HG03064 (cell line): ENCODE measurements around the gene PPFIA1.
"Not testable (repeated sequence)": the region's sequence is repeated elsewhere in the genome, so short reads cannot be mapped to it uniquely, and the experiment has no call there.

Source experiments
- ATAC-seq: cut with Tn5 transposase; IDR thresholded peaks from one replicate; pipeline ENCODE4 v1.9.1; 2021; ENCODE audit warnings: low read depth; ENCODE audit not compliant: unreplicated experiment

The PPFIA1 gene

DNA sequence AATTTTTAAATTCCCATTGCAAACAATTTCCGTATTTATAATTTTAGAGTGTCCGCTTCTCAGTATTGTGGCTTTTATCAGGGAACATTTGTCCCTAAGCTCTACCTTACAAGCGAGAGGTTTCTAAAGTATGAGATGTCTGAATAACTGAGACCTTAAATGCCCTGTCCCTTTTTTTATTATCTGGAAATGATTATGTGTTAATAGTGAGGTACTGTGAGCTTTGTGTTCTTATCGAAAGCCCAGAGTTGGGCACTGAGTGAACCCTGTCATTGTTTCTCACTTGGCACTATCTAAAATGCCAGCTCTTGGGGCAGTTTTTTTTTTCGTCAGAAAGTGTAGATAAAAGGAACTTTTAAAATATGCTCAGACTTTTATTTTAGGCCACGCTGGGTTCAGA, 137.3 kb downstream of the PPFIA1 start:
- ATAC-seq, result no peak

DNA sequence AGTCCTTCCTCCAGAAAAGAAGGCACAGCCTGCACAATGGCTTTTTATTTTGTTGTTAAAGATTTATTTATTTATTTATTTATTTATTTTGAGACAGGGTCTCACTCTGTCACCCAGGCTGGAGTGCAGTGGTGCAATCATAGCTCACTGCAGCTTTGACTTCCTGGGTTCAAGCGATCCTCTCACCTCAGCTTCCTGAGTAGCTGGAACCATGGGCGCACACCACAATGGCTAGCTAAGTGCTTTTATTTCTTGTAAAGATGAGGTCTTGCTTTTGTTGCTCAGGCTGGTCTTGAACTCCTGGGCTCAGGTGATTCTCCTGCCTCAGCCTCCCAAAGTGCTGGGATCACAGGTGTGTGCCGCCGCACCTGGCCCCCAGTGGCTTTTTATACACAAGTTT, 137.8 kb downstream of the PPFIA1 start:
- not testable (repeated sequence) for ATAC-seq

DNA sequence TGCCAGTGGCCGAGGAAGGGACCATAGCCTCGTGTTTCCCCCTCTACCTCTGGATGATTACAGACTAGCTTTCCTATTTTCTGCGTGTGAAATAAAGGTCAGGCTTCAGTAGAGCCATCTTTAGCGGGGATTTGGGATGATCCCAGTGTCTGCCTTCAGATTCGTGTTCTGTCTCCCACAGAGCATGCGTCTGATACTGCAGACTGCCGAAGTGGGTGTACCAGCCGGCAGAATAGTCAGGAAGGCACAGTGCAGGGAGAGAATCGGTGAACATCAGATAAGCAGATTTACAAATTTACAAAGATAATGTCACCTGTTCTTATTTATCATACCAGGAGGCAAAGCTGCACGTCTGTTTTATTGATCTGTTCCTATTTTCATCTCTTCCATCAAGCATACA, 138.9 kb downstream of the PPFIA1 start:
- ATAC-seq, result no peak

DNA sequence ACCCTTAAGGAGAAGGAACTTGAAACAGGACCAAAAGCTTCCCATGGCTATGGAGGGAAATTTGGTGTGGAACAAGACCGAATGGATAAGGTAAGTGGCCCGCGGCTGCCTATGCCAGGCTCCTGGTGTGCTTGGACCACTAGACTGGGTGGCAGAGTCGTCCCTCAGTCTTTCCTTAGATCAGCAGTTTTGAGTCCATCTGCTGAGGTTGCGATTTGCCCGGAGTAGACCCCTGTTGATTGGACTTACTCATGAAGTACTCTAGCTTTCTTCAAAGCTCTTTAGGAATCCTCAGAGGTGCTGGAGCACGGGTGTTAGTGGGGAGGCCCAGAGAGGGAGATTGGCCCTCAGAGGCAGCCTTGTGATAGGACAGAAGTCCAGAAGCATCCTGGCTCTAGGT, 139.4 kb downstream of the PPFIA1 start:
- no peak for ATAC-seq

DNA sequence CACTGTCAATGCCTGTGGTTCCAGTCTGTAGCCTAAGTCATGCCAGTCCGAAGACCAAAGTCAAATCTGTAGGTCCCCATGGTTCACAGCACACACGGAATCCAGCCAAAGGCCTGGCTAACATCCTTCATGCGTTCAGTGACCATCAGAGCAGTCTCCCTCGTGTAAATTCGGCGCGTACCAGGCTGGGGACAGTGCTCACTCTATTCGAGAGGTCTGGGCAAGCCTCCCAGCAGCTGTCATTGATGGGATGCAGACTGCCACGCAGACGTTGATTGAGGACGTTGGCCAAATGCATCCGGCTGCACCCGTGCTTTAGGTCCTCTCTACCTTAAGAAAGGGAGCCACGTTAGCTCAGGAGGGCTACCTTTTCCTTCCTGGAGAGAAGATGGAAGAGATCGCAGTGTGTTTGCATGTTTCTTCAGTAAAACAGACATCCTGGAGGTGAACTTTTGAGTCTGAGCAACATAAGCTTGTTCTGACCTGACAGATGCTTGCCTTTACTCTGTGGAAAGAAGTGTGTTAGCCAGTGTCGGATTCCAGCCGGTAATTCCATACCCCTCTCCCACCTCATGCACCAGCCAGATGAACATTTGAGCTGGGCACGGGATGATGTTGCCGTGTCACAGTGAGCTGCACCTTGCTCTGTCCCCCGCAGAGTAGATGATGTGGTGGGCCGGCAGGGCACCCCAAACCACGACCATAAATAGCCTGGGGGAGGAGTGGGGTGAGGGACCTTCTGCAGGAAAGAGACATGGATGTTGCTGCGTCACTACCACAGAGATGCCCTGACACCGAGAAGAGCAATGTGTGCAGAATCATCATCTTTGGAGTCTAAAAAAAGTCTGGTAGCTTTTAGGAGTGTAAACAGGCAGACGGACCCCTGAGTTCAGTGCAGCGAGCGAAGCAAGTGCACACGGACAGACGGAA, 140.1 kb downstream of the PPFIA1 start:
- ATAC-seq, result no peak

DNA sequence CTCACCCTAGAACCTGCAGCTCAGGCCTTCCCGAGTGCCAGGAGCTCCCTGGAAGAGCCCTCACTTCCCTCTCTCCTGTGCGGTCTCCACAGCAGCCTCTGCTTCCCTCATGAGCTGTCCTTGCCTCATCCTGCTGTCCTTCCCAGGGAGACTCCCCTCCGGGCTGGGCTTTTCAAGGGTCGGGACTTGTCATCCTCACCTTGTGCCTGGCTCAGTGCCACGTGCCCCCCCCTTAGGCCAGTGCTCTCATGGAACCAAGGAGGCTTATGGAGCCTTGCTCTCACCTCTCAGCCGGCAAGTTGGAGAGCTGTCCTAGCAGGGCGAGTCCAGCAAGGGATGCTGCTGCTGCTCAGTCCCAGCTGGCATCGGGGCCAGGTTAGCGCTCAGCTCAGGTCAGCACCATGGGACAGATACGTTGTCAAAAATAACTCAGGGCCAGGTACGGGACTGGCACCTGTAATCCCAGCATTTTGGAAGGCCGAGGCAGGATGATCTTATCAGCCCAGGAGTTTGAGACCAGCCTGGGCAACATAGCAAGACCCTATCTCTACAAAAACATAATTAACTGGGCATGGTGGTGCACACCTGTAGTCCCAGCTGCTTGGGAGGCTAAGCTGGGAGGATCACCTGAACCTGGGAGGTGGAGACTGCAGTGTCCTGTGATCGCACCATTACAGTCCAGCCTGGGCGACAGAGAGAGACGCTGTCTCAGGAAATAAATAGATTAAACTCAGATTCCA, 141.4 kb downstream of the PPFIA1 start:
- no peak for ATAC-seq

DNA sequence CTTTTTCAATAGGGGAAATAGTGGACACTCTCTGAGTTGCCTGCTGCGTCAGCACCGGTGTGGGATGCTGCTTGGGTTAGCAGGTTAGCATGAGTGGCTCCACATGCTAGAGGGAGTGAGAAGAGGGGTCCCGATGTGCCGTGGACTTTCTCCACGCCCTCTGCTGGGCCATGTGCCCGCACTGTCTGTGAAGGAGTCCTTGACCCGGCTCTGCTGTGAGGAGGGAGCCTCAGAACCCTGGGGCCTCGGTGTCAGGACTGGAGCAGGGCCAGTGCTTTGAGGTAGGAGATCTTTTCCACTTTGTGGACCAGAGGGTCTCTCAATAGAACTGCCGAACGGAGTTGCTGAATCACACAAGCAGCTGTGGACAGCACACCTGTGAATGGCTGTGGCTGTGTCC, 142.7 kb downstream of the PPFIA1 start:
- no peak for ATAC-seq

DNA sequence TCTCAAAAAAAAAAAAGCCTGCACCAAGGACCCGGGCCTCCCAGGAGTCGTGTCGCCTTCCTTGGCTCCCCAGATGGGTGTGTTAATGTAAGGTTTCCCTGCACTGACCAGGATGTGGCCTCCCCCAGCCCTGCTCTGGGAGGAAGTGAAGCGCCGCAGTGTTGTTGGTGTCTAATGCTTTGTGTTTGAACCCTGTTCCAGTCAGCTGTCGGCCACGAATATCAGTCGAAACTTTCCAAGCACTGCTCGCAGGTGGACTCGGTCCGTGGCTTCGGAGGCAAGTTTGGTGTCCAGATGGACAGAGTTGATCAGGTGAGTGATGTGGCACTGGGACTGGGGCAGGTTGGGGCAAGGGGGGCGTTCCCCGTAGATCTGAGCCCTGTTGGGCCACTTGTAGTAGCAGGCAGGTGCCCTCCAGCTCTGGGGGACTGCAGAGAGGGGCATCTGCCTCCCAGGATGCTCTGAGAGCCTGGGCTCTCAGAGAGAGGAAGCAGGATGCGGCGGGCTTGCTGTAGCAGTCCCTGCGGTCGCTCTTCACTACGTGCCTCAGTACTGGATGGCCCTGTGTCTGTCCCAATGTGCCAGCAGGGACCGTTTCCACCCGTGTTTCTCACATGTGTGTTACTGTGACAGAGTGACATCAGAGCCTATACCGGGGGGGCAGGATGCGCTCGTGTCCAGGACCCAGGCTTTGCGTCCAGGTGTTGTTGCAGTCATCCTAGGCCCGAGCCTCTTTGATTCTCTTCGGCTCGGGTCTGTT, 144.0 kb downstream of the PPFIA1 start:
- no peak for ATAC-seq

DNA sequence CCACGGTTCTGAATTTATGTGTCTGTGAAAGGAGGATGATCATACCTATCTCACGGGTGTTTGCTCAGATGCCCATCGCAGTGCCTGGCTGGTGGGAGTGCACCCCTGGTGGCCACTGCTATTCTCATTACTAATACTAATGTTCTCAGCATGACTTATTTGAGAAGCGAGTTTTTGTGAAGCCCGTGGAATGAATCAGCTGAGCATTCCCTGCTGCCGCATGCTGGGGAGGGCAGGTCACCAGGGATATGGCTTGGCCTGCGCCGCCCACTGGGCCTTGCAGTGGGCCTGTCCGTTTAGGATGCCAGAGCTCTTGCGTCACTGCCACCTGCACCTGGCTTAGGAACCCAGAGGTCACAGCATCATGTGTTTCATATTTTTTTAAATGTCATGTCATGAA, 144.7 kb downstream of the PPFIA1 start:
- ATAC-seq, result no peak

DNA sequence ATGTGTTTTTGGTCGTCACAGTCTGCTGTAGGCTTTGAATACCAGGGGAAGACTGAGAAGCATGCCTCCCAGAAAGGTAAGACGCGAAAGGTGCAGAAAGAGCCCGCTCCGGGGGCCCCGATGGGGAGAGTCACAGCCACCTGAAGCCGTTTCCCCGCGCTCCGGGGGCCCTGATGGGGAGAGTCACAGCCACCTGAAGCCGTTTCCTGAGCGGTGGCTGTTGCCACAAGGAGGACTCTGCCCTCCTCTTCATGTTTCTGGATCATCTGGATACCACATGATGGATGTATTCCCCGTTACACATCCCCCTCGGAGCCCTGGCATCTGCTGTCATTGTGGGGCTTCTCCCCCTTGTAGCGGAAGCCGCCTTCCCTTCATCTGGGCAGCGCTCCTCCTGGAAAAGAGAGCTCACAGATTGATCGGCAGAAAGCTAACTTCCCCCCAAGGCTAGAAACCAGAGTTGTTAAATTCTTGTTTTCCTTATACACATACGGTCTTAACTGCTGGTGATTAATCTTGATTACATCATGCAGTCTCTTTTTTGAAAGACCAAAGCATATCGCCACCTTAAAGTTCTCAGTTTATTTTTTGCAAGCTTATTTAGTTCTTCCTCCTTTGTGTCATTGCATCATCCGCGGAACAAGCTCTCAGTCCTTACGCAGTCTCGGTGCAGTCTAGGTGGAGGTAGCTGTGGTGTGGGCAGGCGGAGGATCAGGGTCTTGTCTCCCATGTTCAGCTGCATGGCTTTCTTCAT, 145.3 kb downstream of the PPFIA1 start:
- no peak for ATAC-seq

DNA sequence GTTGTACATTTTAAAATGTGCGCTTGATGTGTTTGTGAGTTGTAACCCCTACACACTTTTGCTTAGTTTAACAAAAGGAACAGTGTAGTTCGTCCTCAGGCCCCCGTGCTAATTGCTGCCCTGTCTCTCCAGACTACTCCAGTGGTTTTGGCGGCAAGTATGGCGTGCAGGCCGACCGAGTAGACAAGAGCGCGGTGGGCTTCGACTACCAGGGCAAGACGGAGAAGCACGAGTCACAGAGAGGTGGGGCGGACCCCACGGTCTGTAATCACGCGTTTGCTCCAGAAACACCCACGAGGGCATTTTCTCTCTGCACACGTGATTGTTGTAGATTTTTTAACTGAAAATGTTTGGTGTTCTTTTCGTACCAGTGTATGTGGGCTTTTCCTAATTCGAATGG, 146.4 kb downstream of the PPFIA1 start:
- no peak for ATAC-seq

DNA sequence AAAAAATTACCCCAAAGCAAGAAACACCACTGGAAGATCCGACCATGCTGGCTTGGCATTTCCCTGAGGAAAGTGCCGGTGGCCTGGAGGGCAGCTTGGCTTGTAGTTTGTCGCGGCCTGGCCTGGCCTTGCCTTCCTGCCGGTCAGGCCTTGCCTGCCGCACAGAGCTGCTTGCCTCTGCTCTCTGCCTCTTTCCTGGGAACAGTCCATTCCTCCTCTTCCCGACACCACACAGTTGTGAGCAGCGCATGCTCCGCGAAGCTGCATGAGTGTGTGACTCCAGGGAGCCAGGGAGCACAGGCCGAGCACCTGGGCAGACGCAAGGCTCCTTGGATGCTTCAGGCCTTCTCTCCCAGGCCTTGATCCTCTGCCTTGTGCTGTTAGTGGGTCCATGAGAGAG, 147.6 kb downstream of the PPFIA1 start:
- ATAC-seq, result no peak

DNA sequence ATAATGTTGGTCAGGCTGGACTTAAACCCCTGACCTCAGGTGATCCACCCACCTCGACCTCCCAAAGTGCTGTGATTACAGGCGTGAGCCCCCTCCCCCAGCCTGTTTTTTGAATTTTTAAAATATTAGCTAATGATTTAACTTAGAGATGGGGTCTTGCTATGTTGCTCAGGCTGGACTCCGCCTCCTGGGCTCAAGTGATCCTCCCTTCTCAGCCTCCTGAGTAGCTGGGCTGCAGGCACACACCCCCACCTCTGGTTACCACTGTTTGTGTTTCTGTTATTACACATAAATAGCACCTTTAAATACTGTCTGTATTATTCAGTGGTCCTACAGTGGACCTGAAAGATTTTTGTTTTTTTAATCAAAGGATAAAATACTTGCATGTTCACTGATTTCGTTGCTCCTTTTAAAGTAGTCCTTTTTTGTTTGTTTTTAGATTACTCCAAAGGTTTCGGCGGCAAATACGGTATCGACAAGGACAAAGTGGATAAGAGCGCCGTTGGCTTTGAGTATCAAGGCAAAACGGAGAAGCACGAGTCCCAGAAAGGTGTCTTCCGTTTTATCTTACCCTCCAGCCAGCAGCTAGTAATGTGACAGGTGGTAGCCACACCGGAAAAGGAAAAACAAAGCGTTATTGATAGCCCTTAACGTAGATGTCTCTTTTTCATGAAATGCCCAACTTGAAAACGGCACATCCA, 149.0 kb downstream of the PPFIA1 start:
- ATAC-seq, result no peak

DNA sequence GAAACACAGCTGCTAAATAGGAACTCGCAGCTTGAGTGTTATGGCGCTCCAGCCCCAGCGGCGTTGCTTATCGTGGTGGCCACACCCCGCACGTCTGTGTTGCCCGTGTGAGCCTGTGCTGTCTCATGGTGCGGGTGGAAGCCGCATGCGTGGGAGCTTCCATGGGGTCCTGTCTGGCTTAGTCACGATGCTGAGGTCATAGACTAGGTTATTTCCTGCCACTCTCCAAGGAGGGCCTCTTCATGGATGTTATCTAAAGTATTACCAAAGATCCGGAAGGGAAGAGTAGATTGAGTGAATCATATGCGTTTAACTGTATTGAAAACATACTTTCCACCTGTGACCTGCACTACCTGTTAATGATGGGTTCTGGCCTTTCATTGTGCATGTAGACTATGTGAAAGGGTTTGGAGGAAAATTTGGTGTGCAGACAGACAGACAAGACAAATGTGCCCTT, 149.5 kb downstream of the PPFIA1 start:
- ATAC-seq, result no peak

DNA sequence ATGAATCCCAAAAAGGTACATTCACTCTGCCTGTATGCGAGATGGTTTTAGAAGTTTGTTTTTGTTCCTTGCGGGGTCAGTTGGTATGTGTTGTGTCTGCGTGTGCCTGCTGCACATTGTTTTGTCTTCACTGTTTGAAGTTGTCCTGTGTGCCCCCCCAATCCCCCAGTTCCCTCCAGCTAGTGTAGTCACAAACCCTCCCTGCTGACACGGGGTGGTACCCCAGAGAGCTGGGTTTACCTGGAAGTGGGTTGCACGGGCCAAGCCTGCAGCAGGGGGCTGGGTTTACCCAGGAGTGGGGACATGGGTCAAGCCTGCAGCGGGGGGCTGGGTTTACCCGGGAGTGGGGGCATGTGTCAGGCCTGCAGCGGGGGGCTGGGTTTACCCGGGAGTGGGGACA, 150.0 kb downstream of the PPFIA1 start:
- no peak for ATAC-seq

DNA sequence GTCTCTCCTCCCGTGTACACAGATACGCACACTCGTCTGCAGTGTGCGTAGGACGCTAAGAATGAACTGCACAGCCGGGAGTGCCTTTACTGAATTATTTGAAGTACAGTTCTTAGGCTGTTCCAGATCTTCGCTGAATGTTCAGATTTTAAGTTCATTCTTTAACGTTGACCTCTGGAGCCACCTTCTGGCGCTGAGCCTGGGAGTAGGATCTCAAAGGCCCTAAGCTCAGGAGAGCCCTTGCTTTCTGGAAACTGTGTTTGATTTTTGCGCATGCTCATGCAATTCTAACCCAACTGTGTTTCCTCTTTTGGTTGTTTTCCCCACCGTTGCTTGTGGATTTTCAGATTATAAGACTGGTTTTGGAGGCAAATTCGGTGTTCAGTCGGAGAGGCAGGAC, 150.6 kb downstream of the PPFIA1 start:
- no peak for ATAC-seq

DNA sequence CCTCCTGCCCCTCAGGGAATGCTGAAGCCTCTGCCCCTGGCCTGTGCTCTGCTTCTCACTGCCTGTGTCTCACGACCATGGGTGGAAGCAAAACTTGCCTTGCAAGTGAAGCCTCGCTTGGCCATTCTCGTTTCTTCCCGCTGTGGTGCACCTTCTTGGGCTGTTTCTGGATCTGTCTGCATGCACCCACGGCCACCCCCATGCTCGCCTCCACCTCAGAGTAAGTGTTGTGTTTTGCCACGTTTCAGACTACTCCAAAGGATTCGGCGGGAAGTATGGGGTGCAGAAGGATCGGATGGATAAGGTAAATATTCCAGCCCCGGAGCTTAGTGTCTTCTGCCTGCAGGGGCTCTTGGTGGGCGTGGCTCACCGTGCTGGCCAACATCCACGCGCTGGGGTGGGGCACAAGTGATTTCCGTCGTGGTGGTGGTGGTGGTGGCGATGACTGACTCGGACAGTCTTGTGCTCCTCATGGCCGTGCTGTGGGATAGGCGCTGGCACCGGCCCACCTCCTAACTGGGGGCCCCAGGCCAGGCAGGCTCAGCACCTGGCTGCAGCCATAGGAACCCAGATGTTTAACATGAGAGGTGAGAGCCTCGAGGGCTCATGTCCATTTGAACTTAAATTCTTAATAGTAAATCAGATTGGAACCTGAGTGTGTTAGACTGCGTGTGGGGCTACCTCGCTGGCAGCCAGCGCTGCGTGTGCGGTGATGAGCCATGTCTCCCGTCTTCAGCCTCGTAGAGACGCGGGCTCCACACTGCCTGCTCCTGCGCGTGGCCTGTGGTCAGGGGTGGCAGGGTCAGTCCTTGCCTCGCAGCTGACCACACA, 152.4 kb downstream of the PPFIA1 start:
- no peak for ATAC-seq

DNA sequence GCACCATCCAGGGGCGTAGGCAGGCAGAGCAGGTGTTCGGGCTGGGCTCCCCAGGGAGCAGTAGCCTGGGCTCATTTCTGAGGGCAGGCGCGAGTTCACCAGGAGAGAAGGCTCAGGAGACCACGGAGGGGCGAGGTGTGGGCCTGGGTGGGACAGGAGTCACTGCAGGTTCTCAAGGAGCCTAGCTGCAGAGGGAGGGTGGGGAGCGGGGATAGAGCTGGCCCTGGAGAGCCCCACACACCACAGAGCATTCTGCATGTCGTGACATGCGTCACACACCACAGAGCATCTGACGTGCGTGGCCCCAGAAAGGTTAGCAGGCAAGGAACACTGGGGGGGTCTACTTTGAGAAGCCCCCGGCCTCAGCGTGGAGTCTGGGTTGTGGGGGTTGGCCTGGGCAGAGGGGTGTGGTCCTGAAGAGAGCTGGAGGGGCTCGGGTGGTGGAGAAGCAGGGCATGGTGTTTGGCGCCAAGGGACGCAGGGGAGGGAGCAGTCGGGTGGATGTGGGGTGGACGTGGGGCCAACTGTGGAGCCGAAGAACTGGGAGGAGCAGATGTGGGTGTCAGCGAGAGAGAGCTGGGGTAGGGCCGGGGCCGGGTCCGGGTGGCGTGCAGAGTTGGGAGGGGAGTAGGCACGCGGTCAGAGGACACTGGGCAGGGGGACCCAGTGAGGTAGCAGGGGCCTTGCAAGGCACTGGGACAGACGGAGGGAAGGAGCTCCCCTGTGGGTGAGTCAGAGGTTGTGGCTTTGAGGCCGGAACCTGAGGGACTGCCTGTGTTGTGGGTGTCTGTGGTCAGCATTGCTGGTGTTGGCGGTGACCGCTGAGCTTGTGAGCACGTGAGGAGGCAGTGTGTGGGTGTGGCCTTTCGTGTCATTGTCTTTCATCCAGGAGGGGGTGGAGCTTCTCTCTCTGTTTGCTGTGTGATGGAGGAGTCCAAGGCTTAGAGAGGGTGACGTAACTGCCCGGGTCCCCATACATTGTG, 153.3 kb downstream of the PPFIA1 start:
- no peak for ATAC-seq
